Breast epithelium (tissue), 3 donors: ENCODE measurements around the gene INKA2.

Source experiments
- CTCF ChIP-seq, 3 donors: fragments of 450-650 bp; IDR thresholded peaks; one replicate each; pipeline ENCODE4 v1.5.1; 2016 to 2017; ENCODE audit warnings: antibody characterized with exemption in 3 of 3, mild to moderate bottlenecking in 3 of 3, moderate library complexity in 3 of 3
- POLR2AphosphoS5 ChIP-seq, 3 donors: sonication (generic); formaldehyde crosslinking; IDR thresholded peaks; one replicate each; pipeline ENCODE4 v1.6.1; 2017; ENCODE audit warnings: antibody characterized with exemption in 3 of 3

- no peak for TF ChIP-seq CTCF (IDR thresholded peaks at IDR 0.05)
- no peak for TF ChIP-seq POLR2AphosphoS5 (IDR thresholded peaks at IDR 0.05)
These were observed 19.5 kb downstream of the INKA2 start for GRCh38 chr1:111719674-111720132.
